HepG2 (cell line): Measurements from ENCODE around the gene PCYT2. TPM values are rescaled to one million over a fixed set of nuclear protein-coding genes. Genes with fewer than 3 reads are reported as not detected.

Experiments used
- ADNP ChIP-seq: sonication (generic); formaldehyde crosslinking; IDR thresholded peaks from 2 replicates; pipeline ENCODE4 v1.4.0; 2020; ENCODE audit warnings: missing genetic modification reagents
- CERS6 ChIP-seq: sonication (generic); formaldehyde crosslinking; IDR thresholded peaks from 2 replicates; pipeline ENCODE4 v1.5.0; 2020; ENCODE audit warnings: missing genetic modification reagents
- FLYWCH1 ChIP-seq: sonication (generic); formaldehyde crosslinking; IDR thresholded peaks from 2 replicates; pipeline ENCODE4 v1.8.1; 2023; ENCODE audit warnings: mild to moderate bottlenecking, missing genetic modification reagents
- KMT2B ChIP-seq: IDR thresholded peaks from 2 replicates; pipeline ENCODE4 v1.6.1; 2016; ENCODE audit warnings: missing genetic modification reagents, missing compliant biosample characterization
- LRRFIP1 ChIP-seq: sonication (generic); formaldehyde crosslinking; conservative IDR thresholded peaks from 2 replicates; pipeline ENCODE4 v1.4.0; 2020; ENCODE audit warnings: missing genetic modification reagents
- MEIS1 ChIP-seq: sonication (generic); formaldehyde crosslinking; IDR thresholded peaks from 2 replicates; pipeline ENCODE4 v1.9.0; 2021; ENCODE audit warnings: mild to moderate bottlenecking, missing genetic modification reagents, moderate library complexity, borderline replicate concordance
- MTA3 ChIP-seq: sonication (generic); formaldehyde crosslinking; IDR thresholded peaks from 2 replicates; pipeline ENCODE4 v1.4.0; 2020; ENCODE audit warnings: missing genetic modification reagents
- PPARG ChIP-seq: conservative IDR thresholded peaks from 2 replicates; pipeline ENCODE4 v1.6.1; 2016; ENCODE audit warnings: missing biosample characterization, missing genetic modification reagents
- SNAPC5 ChIP-seq: sonication (generic); formaldehyde crosslinking; IDR thresholded peaks from 2 replicates; pipeline ENCODE4 v1.8.1; 2023; ENCODE audit warnings: mild to moderate bottlenecking, missing genetic modification reagents, borderline replicate concordance
- THAP8 ChIP-seq: sonication (generic); formaldehyde crosslinking; IDR thresholded peaks from 2 replicates; pipeline ENCODE4 v1.5.1; 2020; ENCODE audit warnings: missing genetic modification reagents, mild to moderate bottlenecking, borderline replicate concordance
- THYN1 ChIP-seq: sonication (generic); formaldehyde crosslinking; IDR thresholded peaks from 2 replicates; pipeline ENCODE4 v1.8.1; 2023; ENCODE audit warnings: low read depth, mild to moderate bottlenecking, moderate library complexity, missing genetic modification reagents, borderline replicate concordance
- TIGD3 ChIP-seq: sonication (generic); formaldehyde crosslinking; IDR thresholded peaks from 2 replicates; pipeline ENCODE4 v1.5.1; 2020; ENCODE audit warnings: mild to moderate bottlenecking, missing genetic modification reagents, borderline replicate concordance
- ZMYM3 ChIP-seq: sonication (generic); formaldehyde crosslinking; IDR thresholded peaks from 2 replicates; pipeline ENCODE4 v1.5.1; 2020; ENCODE audit warnings: mild to moderate bottlenecking, missing genetic modification reagents
- ZNF7 ChIP-seq: IDR thresholded peaks from 2 replicates; pipeline ENCODE4 v1.6.1; 2016; ENCODE audit warnings: missing biosample characterization, missing genetic modification reagents
- ZNF740 ChIP-seq: sonication (generic); formaldehyde crosslinking; IDR thresholded peaks from 2 replicates; pipeline ENCODE4 v1.4.0; 2020; ENCODE audit warnings: missing genetic modification reagents
- polyA plus RNA-seq, 8 experiments: library from polyadenylated mRNA; depleted of rRNA in 3 of 8; stranded (reverse) in 7 of 8; unstranded in 1 of 8; fragments of >200 nt; fragmentation: Illumina TruSeq in 4 of 8; extraction: Trizol in 4 of 8; gene quantifications; 2 replicates each; pipeline versions ENCODE4 v1.2.1 to v1.2.3, GENCODE V29; 2011 to 2016; ENCODE audit warnings: low read depth in 4 of 8, missing spikeins in 1 of 8, mixed read lengths in 1 of 8; ENCODE audit not compliant: insufficient read depth in 1 of 8
- total RNA-seq, 5 experiments: library from RNA; depleted of rRNA; stranded (reverse); fragments of >200 nt; fragmentation: Illumina TruSeq; extraction: Trizol; gene quantifications; 2 replicates each; pipeline ENCODE4 v1.2.3, GENCODE V29; 2016; ENCODE audit warnings: low read depth in 1 of 5

The PCYT2 gene
- total and polyA plus RNA-seq, 2 of the 13 experiments (the other 11 are each of a cell fraction or from before 2014, with no cell fraction given), result 147 to 297 TPM

- TF ChIP-seq ZNF740 (no peak), FLYWCH1 (CRISPR knock-in tag) (no peak), THYN1 (CRISPR knock-in tag) (no peak), PPARG (no peak), KMT2B (CRISPR knock-in tag) (no peak), MTA3 (no peak), ADNP (CRISPR knock-in tag) (no peak), ZMYM3 (CRISPR knock-in tag) (no peak), MEIS1 (CRISPR knock-in tag) (no peak), TIGD3 (0 out of 2 replicates have a peak, but pooled peaks have one; percentile 49), SNAPC5 (CRISPR knock-in tag) (no peak), CERS6 (CRISPR knock-in tag) (no peak), THAP8 (CRISPR knock-in tag) (no peak), ZNF7 (CRISPR knock-in tag) (no peak; the same call in 1 of the 2 replicates), LRRFIP1 (no peak)
These were observed 9.8 kb downstream of the PCYT2 start (continued) for GRCh38 chr17:81901167-81902022.
